CD4-positive, alpha-beta T cell (primary cell): ENCODE measurements around the gene RHOA. TPM values are rescaled to one million over a fixed set of nuclear protein-coding genes. Genes with fewer than 3 reads are reported as not detected.
A peak's percentile ranks its signal among the peaks of the same experiment; 100 is the strongest.

Experiments used
- ATAC-seq: fragments of 200-7000 bp; cut with Tn5 transposase; one replicate; pipeline ENCODE4 v1.10.0; 2022; ENCODE audit warnings: mild to moderate bottlenecking; ENCODE audit not compliant: poor library complexity
- CTCF ChIA-PET: fragments of 350-600 bp; sonication (Branson Sonifier 250); formaldehyde crosslinking; loops from one replicate; lab custom pipeline; 2021; ENCODE audit warnings: antibody characterized with exemption, inconsistent platforms; lab: Charles Lee
- POLR2A ChIA-PET: fragments of 350-600 bp; sonication (Branson Sonifier 250); formaldehyde crosslinking; loops from one replicate; lab custom pipeline; 2021; ENCODE audit warnings: antibody characterized with exemption, inconsistent platforms; lab: Charles Lee
- DNase-seq, 14 experiments: peaks; one replicate each; pipeline ENCODE4 v3.0.0-alpha.2; 2013 to 2020; ENCODE audit warnings: mixed read lengths in 2 of 14
- H3K27ac ChIP-seq, 2 donors: one replicate each; pipeline versions ENCODE4 v1.5.1 to v1.7.0; 2013; ENCODE audit warnings: low read length in 2 of 2, low read depth in 1 of 2, mild to moderate bottlenecking in 1 of 2
- H3K27me3 ChIP-seq, 2 experiments: 1 replicate in 1 of 2; 2 replicates in 1 of 2; pipeline versions ENCODE4 v1.6.1 to v1.7.0; 2013; ENCODE audit warnings: low read length in 2 of 2, control low read depth in 1 of 2, mild to moderate bottlenecking in 1 of 2, moderate library complexity in 1 of 2; ENCODE audit not compliant: insufficient read depth in 2 of 2, control insufficient read depth in 1 of 2
- H3K36me3 ChIP-seq: one replicate; pipeline ENCODE4 v1.6.1; 2013; ENCODE audit warnings: low read length, control low read depth; ENCODE audit not compliant: insufficient read depth
- H3K4me1 ChIP-seq: one replicate; pipeline ENCODE4 v1.6.1; 2013; ENCODE audit warnings: low read length, control low read depth; ENCODE audit not compliant: insufficient read depth
- H3K4me3 ChIP-seq: one replicate; pipeline ENCODE4 v1.5.1; 2013; ENCODE audit warnings: mild to moderate bottlenecking, low read length, moderate library complexity
- H3K9me3 ChIP-seq, 2 experiments: 1 replicate in 1 of 2; 2 replicates in 1 of 2; pipeline versions ENCODE4 v1.6.1 to v1.7.0; 2013; ENCODE audit warnings: low read length in 2 of 2, mild to moderate bottlenecking in 2 of 2, control low read depth in 1 of 2, moderate library complexity in 1 of 2; ENCODE audit not compliant: control insufficient read depth in 1 of 2, insufficient read depth in 1 of 2
- H3K27ac Mint-ChIP-seq: one replicate; pipeline ENCODE4 v1.8.0; 2020; ENCODE audit warnings: mixed read lengths
- H3K27me3 Mint-ChIP-seq: one replicate; pipeline ENCODE4 v1.8.0; 2021; ENCODE audit warnings: mixed read lengths
- H3K36me3 Mint-ChIP-seq: one replicate; pipeline ENCODE4 v1.8.0; 2021; ENCODE audit warnings: low read depth, mixed read lengths
- H3K4me1 Mint-ChIP-seq: one replicate; pipeline ENCODE4 v1.8.0; 2021; ENCODE audit warnings: low read depth, mixed read lengths
- H3K4me3 Mint-ChIP-seq: one replicate; pipeline ENCODE4 v1.8.0; 2020; ENCODE audit warnings: mild to moderate bottlenecking, mixed read lengths
- H3K9me3 Mint-ChIP-seq: one replicate; pipeline ENCODE4 v1.8.0; 2020; ENCODE audit warnings: mixed read lengths
- intact Hi-C, 2 experiments: fragments of 100-400 bp; cut with DNase I in 1 of 2; cut with micrococcal nuclease in 1 of 2; formaldehyde crosslinking; loops; one replicate each; pipeline versions ENCODE4 v1.15.1 to v1.9.0; 2023 to 2025; cut with DNase I, micrococcal nuclease
- total RNA-seq, 174 experiments: library from RNA in 2 of 174; stranded (reverse) in 2 of 174; gene quantifications; one replicate each; pipeline ENCODE4 v1.2.3 and lab custom pipeline; 2021 to 2026
- TF ChIP-seq, protein P1 (sequence below): fragments of 200-600 bp; IDR thresholded peaks from one replicate; pipeline ENCODE4 v1.8.0; 2022; ENCODE audit warnings: antibody characterized with exemption, mild to moderate bottlenecking

The RHOA gene
- total RNA-seq, 2 experiments from 2014 or later, result 256 to 271 TPM

DNA sequence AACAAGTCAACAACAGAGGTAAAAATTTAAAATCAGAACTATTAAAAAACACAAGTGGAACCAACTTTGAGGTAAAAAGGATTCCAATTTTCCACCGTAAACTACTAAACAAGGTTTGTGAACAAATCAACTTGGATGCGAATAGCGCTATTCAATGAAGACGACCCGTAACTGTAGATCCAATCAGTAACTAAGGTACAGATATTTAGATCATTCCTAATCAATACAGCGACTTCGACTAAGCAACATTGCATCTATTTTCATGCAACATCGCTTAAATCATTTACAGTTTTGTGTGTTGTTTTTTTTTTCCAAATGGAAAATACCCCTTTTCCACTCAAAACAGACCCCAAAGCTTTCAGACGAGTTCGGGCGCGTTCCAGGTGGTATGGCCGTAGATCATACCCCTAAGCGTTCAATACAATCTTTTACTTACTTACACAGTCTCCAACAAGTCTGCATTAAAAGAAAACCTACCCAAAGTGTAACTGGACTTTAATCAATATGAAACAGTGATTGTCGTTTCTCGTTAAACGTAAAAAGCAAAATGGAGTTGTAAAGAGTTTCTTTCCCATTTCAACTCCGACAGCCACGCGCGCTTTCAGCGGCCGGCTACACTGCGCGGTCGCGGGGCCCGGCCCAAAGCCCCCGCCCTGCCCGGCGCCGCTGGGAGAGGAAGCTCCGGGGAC is 786 bp downstream of the RHOA start:
- Histone ChIP-seq H3K27ac (peak overlapping the region; percentile 82 to 86), H3K4me1 (peaks cover 73% of the 10 kb centered on the region), H3K27me3 (no peaks in the 10 kb centered on the region), H3K9me3 (no peaks in the 10 kb centered on the region), H3K36me3 (peaks cover 14% of the 10 kb centered on the region), H3K4me3 (peak overlapping the region; percentile 75)
- TF ChIP-seq, protein P1, sequence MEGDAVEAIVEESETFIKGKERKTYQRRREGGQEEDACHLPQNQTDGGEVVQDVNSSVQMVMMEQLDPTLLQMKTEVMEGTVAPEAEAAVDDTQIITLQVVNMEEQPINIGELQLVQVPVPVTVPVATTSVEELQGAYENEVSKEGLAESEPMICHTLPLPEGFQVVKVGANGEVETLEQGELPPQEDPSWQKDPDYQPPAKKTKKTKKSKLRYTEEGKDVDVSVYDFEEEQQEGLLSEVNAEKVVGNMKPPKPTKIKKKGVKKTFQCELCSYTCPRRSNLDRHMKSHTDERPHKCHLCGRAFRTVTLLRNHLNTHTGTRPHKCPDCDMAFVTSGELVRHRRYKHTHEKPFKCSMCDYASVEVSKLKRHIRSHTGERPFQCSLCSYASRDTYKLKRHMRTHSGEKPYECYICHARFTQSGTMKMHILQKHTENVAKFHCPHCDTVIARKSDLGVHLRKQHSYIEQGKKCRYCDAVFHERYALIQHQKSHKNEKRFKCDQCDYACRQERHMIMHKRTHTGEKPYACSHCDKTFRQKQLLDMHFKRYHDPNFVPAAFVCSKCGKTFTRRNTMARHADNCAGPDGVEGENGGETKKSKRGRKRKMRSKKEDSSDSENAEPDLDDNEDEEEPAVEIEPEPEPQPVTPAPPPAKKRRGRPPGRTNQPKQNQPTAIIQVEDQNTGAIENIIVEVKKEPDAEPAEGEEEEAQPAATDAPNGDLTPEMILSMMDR, result no peak
- Mint-ChIP-seq H3K27ac (peak overlapping the region; percentile 97), H3K27me3 (no peaks in the 10 kb centered on the region), H3K4me3 (peak overlapping the region; percentile 96), H3K36me3 (peaks cover 36% of the 10 kb centered on the region), H3K4me1 (peaks cover 70% of the 10 kb centered on the region), H3K9me3 (no peaks in the 10 kb centered on the region)
- intact Hi-C loops, result loop anchor here (1.0 to 5.0 kb wide), 6 partner anchors 34 to 886 kb away; partner anchors contain the start of genes GPX1 (in 2 of the 2), HYAL3 (in 1 of the 2), NAA80 (in 1 of the 2) and NDUFAF3 (in 1 of the 2)
- ChIA-PET CTCF (interaction anchor here (0.7 to 1.6 kb wide), 2 partner anchors 71 to 478 kb away, joined by 3 to 10 read pairs; partner anchors contain the start of gene USP4), POLR2A (interaction anchor here (0.8 to 3.2 kb wide), 13 partner anchors 10 to 694 kb away, joined by 3 to 82 read pairs (median 5); partner anchors contain the start of genes DAG1, IP6K2, NDUFAF3 and NICN1)
- DNase-seq (no peak), ATAC-seq (no peak)

DNA sequence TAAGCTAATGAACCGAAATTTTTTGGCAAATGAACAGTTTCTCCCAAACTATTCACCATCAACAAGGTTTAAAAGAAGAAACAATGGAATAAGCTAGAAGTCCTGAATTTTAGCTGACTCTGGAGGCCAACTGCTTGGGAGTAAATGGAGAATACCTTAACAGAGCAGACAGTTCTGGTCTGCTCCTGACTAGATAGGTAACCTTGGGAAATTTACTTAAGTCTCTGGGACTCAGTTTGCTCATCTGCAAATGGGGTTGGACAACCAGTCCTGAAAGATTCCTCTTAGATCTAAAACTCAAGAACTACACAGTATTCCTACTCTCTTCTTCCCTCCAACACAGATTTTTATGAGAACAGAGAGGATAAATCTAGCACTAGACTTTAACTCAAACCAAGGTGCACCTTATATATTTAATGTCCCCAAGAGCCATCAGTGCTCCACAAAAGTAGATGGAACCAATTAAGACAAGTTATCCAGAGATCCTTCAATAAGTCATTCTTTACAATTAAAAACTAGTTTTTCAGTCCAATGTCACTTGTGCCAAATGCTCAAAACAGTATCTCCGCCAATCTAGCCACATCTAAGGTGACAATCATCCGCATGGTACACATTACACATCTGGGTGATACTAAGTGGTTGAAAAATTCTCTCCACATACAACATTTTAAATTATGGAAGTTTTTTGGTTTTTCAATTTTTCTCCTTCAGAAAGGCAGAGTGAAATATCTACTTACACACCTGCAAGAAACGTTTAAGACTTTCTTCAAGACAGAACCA is 1.5 kb downstream of the RHOA start:
- peak overlapping the region; percentile 97 for H3K27ac Mint-ChIP-seq
- DNase-seq (peak in 4 of 14 experiments; percentile 10 to 55 (median 50)), ATAC-seq (no peak)
- peaks cover 72% of the 10 kb centered on the region for H3K4me1 ChIP-seq
- H3K27ac ChIP-seq, result peak overlapping the region; percentile 82 to 86
- H3K27me3 ChIP-seq, result no peaks in the 10 kb centered on the region
- intact Hi-C loops, result loop anchor here (2.0 to 5.0 kb wide), 5 partner anchors 33 to 887 kb away; partner anchors contain the start of genes GPX1 (in 2 of the 2), HYAL3 (in 1 of the 2), NAA80 (in 1 of the 2) and NDUFAF3 (in 1 of the 2)
- ChIA-PET CTCF (interaction anchor here (0.7 to 2.7 kb wide), 2 partner anchors 70 to 477 kb away, joined by 3 to 12 read pairs; partner anchors contain the start of gene USP4), POLR2A (interaction anchor here (0.9 to 3.1 kb wide), 6 partner anchors 21 to 693 kb away, joined by 3 to 82 read pairs (median 4); partner anchors contain the start of genes IP6K2, QRICH1 and USP4)
- no peaks in the 10 kb centered on the region for H3K27me3 Mint-ChIP-seq
- peaks cover 70% of the 10 kb centered on the region for H3K4me1 Mint-ChIP-seq
- no peaks in the 10 kb centered on the region for H3K9me3 Mint-ChIP-seq
- peak overlapping the region; percentile 96 for H3K4me3 Mint-ChIP-seq
- H3K4me3 ChIP-seq, result peak overlapping the region; percentile 75
- H3K36me3 Mint-ChIP-seq, result peaks cover 36% of the 10 kb centered on the region
- peaks cover 14% of the 10 kb centered on the region for H3K36me3 ChIP-seq
- no peaks in the 10 kb centered on the region for H3K9me3 ChIP-seq
- TF ChIP-seq, protein P1, result no peak
